Stomach (tissue), 4 donors: ENCODE data around the gene ACYP1.

Source experiments
- EP300 ChIP-seq: sonication (generic); formaldehyde crosslinking; IDR thresholded peaks from one replicate; pipeline ENCODE4 v1.6.1; 2017; ENCODE audit warnings: antibody characterized with exemption
- POLR2AphosphoS5 ChIP-seq, 3 donors: sonication (generic); formaldehyde crosslinking; IDR thresholded peaks; one replicate each; pipeline ENCODE4 v1.6.1; 2016; ENCODE audit warnings: antibody characterized with exemption in 3 of 3

GRCh38 chr14:75109877-75110276 is 46.1 kb upstream of the ACYP1 start:
- TF ChIP-seq EP300, result no peak
- TF ChIP-seq POLR2AphosphoS5 (IDR thresholded peaks at IDR 0.05), result no peak
